PFSK-1 (cell line): ENCODE measurements around the gene PLEKHD1.

Source experiments
- TAF1 ChIP-seq: IDR thresholded peaks from 2 replicates; pipeline ENCODE4 v1.6.1; 2012; ENCODE audit warnings: low read length, control low read depth, borderline replicate concordance; ENCODE audit not compliant: insufficient read depth
- TF ChIP-seq, protein P1 (sequence below), 2 experiments: IDR thresholded peaks; 2 replicates each; pipeline versions ENCODE4 v1.6.1 to v1.8.0; 2011 to 2012; ENCODE audit warnings: low read depth in 2 of 2, low read length in 2 of 2, control low read depth in 1 of 2, inconsistent platforms in 1 of 2, mild to moderate bottlenecking in 1 of 2, moderate library complexity in 1 of 2; ENCODE audit not compliant: insufficient read depth in 1 of 2

GRCh38 chr14:69560826-69561225 lies 76.3 kb downstream of the PLEKHD1 start:
- TF ChIP-seq, protein P1, sequence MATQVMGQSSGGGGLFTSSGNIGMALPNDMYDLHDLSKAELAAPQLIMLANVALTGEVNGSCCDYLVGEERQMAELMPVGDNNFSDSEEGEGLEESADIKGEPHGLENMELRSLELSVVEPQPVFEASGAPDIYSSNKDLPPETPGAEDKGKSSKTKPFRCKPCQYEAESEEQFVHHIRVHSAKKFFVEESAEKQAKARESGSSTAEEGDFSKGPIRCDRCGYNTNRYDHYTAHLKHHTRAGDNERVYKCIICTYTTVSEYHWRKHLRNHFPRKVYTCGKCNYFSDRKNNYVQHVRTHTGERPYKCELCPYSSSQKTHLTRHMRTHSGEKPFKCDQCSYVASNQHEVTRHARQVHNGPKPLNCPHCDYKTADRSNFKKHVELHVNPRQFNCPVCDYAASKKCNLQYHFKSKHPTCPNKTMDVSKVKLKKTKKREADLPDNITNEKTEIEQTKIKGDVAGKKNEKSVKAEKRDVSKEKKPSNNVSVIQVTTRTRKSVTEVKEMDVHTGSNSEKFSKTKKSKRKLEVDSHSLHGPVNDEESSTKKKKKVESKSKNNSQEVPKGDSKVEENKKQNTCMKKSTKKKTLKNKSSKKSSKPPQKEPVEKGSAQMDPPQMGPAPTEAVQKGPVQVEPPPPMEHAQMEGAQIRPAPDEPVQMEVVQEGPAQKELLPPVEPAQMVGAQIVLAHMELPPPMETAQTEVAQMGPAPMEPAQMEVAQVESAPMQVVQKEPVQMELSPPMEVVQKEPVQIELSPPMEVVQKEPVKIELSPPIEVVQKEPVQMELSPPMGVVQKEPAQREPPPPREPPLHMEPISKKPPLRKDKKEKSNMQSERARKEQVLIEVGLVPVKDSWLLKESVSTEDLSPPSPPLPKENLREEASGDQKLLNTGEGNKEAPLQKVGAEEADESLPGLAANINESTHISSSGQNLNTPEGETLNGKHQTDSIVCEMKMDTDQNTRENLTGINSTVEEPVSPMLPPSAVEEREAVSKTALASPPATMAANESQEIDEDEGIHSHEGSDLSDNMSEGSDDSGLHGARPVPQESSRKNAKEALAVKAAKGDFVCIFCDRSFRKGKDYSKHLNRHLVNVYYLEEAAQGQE (IDR thresholded peaks at IDR 0.05; ENCODE audit: insufficient read depth in 1 of 2, low read depth in 2 of 2, low read length in 2 of 2): no peak
- TF ChIP-seq TAF1: no peak
